Measurements from ENCODE around the gene ZNF317.
"Not testable (repeated sequence)": the region's sequence is repeated elsewhere in the genome, so short reads cannot be mapped to it uniquely, and the experiment has no call there.

Gene ZNF317

DNA sequence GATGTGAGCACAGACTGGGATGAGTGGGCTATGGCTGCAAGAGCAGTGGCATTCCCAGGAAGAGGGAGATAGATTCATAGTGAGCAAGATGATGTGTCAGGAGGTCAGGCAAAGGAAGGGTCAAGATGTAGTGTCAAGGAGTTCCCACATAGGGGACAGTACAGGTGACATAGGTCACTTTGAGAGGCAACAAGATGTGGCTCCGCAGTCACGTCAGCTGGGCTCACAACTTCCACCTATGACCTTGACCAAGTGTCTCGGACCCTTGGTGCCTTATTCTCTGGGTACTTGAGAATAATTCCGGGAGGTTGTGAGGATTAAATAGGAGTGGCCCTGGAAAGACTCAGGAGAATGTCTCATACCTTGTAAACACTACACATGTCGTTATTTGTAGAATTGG, 10.5 kb downstream of the ZNF317 start:
- Mint-ChIP-seq H3K27me3 (ENCODE audit: low read depth) (no peaks in the 10 kb centered on the region), H3K4me3 (no peak overlapping the region), H3K27ac (no peak overlapping the region), H3K4me1 (ENCODE audit: low read depth) (peaks cover 3% of the 10 kb centered on the region), H3K9me3 (peaks cover 83% of the 10 kb centered on the region), H3K36me3 (ENCODE audit: low read depth) (peaks cover 91% of the 10 kb centered on the region)
- DNase-seq (ENCODE audit: low spot score), result no peak

DNA sequence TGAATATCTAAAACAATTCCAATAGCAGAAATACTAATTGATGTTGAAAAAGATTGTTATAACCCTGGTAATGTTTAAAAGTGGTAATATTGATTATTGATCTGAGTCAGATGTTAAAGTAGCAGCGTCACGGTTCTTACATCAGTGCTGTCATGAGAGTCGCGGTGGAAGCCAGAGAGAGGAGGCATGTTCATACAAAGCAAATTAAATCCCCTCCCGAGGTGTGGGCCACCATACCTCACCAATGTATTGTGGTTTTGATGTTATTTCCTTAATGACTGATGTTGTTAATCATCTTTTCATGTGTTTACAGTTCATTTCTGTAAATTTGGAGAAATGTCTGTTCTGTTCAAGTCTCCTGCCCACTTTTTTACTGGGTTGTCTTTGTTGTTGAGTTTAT, 11.2 kb downstream of the ZNF317 start:
- no peaks in the 10 kb centered on the region for H3K27me3 Mint-ChIP-seq (ENCODE audit: low read depth)
- no peak overlapping the region for H3K27ac Mint-ChIP-seq
- DNase-seq (ENCODE audit: low spot score), result no peak
- H3K4me3 Mint-ChIP-seq, result no peak overlapping the region
- peaks cover 3% of the 10 kb centered on the region for H3K4me1 Mint-ChIP-seq (ENCODE audit: low read depth)
- peaks cover 93% of the 10 kb centered on the region for H3K36me3 Mint-ChIP-seq (ENCODE audit: low read depth)
- H3K9me3 Mint-ChIP-seq, result peaks cover 81% of the 10 kb centered on the region

DNA sequence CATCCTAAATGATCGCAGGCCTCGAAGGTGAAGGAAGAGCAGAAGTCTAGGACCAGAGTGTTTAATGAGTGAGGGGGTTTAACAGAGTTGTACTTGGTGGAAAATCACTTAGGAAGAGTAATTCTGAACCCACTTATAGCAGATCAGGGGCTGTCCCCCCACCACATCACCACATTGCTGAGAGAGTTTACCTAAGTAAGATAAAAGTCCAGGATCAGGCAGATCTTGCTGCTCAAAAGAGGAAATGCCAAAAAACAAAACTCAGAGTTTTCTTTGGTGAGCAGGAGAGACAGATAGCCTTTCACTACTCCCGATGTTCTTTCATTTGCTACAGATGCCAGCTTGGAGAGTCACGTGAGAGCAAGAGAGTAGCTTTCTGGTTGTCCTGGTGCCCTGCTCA, 15.4 kb downstream of the ZNF317 start:
- Mint-ChIP-seq H3K4me3 (no peak overlapping the region), H3K4me1 (ENCODE audit: low read depth) (no peaks in the 10 kb centered on the region), H3K9me3 (peaks cover 77% of the 10 kb centered on the region), H3K27ac (no peak overlapping the region), H3K36me3 (ENCODE audit: low read depth) (peaks cover 97% of the 10 kb centered on the region), H3K27me3 (ENCODE audit: low read depth) (no peaks in the 10 kb centered on the region)
- DNase-seq (ENCODE audit: low spot score), result no peak

DNA sequence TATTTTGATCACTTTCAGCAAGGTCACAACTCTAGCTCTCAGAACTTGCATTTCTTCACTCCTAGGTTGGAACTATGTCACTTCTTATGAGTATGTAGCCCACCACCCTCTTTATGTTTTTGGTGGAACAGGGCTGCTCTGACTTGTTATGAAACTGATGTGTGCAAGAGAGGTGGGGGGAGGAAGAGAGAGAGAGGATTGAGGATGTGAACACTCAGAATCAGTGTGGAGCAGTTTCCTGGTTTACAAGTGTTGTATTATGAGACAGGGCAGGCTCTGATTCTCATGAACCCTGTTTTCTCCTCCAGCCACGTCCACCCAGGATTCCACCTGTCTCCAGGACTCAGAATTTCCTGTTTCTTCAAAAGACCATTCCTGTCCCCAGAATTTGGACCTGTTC, 16.1 kb downstream of the ZNF317 start:
- Mint-ChIP-seq H3K9me3 (peaks cover 77% of the 10 kb centered on the region), H3K4me1 (ENCODE audit: low read depth) (no peaks in the 10 kb centered on the region), H3K4me3 (no peak overlapping the region), H3K27ac (no peak overlapping the region), H3K36me3 (ENCODE audit: low read depth) (peaks cover 97% of the 10 kb centered on the region), H3K27me3 (ENCODE audit: low read depth) (no peaks in the 10 kb centered on the region)
- DNase-seq (ENCODE audit: low spot score), result no peak

DNA sequence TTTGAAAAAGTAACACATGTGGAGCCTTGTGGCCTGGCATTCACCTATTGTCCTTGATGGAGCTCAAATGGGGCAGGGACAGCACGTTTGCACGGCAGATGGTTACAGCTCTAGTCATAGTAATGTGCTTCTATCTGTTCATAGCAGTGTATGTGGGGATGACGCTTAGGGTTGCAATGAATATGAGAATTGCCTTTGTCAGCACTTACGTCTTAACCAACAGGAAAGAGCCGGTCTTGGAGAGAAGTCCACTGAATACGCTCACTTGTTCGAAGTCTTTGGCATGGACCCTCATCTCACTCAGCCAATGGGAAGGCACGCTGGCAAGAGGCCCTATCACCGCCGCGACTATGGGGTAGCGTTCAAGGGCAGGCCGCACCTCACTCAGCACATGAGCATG, 19.7 kb downstream of the ZNF317 start:
- Mint-ChIP-seq H3K27ac (no peak overlapping the region), H3K9me3 (peaks cover 73% of the 10 kb centered on the region), H3K27me3 (ENCODE audit: low read depth) (no peaks in the 10 kb centered on the region), H3K4me1 (ENCODE audit: low read depth) (no peaks in the 10 kb centered on the region), H3K4me3 (no peak overlapping the region), H3K36me3 (ENCODE audit: low read depth) (peaks cover 96% of the 10 kb centered on the region)
- DNase-seq (ENCODE audit: low spot score), result no peak

DNA sequence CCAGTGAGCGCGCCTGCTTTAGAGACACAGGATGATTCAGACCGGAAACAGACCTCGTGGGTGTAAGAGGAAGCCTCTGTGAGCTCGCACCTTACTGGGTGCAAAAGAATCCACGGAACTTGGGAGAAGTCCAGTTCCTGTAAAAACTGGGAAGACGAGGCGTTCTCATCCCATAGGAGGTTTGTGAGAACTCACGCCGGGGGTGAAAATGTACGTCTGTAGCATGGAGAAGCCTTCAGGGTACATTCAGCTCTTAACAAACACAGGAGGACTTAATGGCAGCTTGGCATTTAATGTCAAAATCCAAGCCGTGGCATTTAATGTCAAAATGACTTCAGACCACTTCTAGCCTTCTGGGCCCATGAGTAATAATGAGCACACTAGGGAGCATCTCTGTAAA, 21.2 kb downstream of the ZNF317 start:
- no peaks in the 10 kb centered on the region for H3K27me3 Mint-ChIP-seq (ENCODE audit: low read depth)
- no peak for DNase-seq (ENCODE audit: low spot score)
- H3K36me3 Mint-ChIP-seq (ENCODE audit: low read depth), result peaks cover 89% of the 10 kb centered on the region
- H3K4me1 Mint-ChIP-seq (ENCODE audit: low read depth), result no peaks in the 10 kb centered on the region
- H3K27ac Mint-ChIP-seq, result no peak overlapping the region
- H3K9me3 Mint-ChIP-seq, result peaks cover 62% of the 10 kb centered on the region
- H3K4me3 Mint-ChIP-seq, result no peak overlapping the region

DNA sequence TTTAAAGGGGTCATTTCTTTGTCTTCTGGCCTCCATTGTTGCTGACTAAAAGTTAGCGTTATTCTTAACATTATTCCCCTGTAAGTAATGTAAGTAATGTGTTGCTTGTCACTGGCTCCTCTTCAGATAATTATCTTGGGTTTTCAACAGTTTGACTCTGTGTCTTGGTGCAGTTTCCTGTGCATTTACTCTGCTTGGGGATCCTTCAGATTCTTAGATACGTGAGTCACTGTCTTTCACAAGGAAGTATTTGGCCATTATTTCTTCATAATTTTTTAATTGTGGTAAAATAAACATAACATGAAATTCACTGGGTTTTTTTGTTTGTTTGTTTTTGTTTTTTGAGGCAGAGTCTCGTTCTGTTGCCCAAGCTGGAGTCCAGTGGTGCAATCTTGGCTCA, 25.1 kb downstream of the ZNF317 start:
- H3K9me3 Mint-ChIP-seq, result peaks cover 37% of the 10 kb centered on the region
- H3K36me3 Mint-ChIP-seq (ENCODE audit: low read depth), result peaks cover 55% of the 10 kb centered on the region
- DNase-seq (ENCODE audit: low spot score), result no peak
- no peaks in the 10 kb centered on the region for H3K27me3 Mint-ChIP-seq (ENCODE audit: low read depth)
- H3K4me3 Mint-ChIP-seq, result no peak overlapping the region
- no peaks in the 10 kb centered on the region for H3K4me1 Mint-ChIP-seq (ENCODE audit: low read depth)
- H3K27ac Mint-ChIP-seq, result no peak overlapping the region

DNA sequence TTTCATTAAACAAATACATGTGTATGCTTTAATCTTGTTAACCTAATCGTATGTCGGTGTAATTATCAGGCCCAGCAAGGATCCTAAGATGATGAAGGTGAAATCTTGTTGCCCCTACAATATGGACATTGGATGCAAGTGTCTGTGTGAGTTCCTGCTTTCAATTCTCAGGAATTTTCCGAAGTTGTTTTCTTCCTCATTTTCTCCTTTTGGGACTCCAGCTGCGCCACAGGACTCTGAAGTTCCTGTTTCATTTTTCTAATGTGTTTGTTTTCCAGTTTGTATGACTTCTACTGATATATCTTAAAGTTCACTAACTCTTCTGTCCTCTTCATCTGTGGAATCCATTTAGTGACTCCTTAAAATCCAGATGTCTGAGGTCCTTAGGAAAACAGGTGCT, 26.6 kb downstream of the ZNF317 start:
- H3K9me3 Mint-ChIP-seq, result peaks cover 21% of the 10 kb centered on the region
- no peak overlapping the region for H3K4me3 Mint-ChIP-seq
- no peak overlapping the region for H3K27ac Mint-ChIP-seq
- no peak for DNase-seq (ENCODE audit: low spot score)
- H3K4me1 Mint-ChIP-seq (ENCODE audit: low read depth), result no peaks in the 10 kb centered on the region
- no peaks in the 10 kb centered on the region for H3K27me3 Mint-ChIP-seq (ENCODE audit: low read depth)
- H3K36me3 Mint-ChIP-seq (ENCODE audit: low read depth), result peaks cover 39% of the 10 kb centered on the region

DNA sequence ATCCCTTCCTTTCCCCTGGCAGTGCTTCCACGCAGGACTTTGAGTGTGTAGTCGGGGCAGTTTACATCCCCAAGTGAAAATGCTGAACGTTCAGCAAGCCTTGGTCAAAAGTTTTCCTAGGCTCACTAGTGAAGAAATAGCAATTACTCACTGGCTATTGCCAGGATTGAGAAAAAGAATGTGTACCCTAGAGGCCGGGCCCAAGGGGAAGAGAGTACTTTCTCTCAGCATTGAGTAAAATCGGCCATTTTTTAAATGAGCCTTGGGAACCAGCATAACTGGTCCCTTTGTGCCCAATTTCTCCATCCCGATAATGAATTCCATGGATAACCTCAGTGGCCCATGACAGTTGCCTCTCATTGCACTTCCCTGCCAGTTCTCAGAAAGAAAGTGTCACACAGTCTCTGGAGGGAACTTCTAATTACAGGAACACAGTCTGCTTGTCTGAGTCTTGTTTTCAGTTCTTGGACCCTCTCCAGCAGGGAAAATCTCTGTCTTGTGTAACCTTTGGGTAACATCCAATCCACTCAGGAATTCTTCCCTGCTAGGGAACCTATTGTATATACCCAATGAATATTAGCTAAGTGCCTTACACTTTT, 31.3 kb downstream of the ZNF317 start:
- Mint-ChIP-seq H3K27ac (no peak overlapping the region), H3K4me1 (ENCODE audit: low read depth) (no peaks in the 10 kb centered on the region)
- DNase-seq (ENCODE audit: low spot score), result no peak

DNA sequence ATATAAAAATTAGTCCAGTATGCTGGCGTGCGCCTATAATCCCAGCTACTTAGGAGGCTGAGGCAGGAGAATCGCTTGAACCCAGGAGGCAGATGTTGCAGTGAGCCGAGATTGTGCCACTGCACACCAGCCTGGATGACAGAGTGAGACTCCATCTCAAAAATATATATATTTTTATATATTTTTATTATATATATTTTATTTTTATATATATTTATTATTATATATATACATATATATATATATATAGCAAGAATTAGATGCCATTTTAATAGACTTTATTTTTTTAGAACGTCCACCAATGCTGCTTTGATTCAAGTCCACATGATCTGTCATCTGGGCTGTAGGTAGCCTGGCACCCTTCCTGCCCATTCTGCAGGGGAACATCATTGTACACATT, 35.1 kb downstream of the ZNF317 start:
- Mint-ChIP-seq H3K36me3 (ENCODE audit: low read depth) (peaks cover 20% of the 10 kb centered on the region), H3K27me3 (ENCODE audit: low read depth) (no peaks in the 10 kb centered on the region), H3K4me1 (ENCODE audit: low read depth) (no peaks in the 10 kb centered on the region), H3K9me3 (peaks cover 25% of the 10 kb centered on the region), H3K27ac (no peak overlapping the region), H3K4me3 (no peak overlapping the region)
- DNase-seq (ENCODE audit: low spot score), result no peak

More for the DNA sequence above, 31.3 kb downstream of the ZNF317 start:
- H3K27me3 Mint-ChIP-seq (ENCODE audit: low read depth), result no peaks in the 10 kb centered on the region
- peaks cover 11% of the 10 kb centered on the region for H3K9me3 Mint-ChIP-seq
- H3K4me3 Mint-ChIP-seq, result no peak overlapping the region
- H3K36me3 Mint-ChIP-seq (ENCODE audit: low read depth), result peaks cover 16% of the 10 kb centered on the region

DNA sequence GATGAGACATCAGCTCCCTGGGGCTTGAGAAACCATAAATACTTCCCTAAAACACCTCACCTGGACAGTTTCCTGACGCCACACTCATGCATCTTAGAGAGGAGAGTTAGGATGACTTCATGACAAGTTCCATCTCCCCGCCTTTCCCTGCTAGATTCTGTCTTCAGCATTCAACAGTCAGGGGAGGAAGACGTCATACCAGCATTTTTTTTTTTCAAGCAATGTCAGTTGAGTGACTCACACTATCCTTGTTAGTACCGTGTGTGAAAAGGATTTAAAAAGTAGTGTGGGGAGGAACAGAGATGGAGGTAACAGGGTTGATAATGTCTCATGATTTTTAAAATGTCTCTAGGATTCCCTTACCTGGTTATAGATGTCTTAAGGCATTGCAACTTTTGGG, 38.7 kb downstream of the ZNF317 start, which contains the start of gene OR7D2:
OR7D2 (plus strand) TSS at position 79 of the 400 bp plus-strand sequence. CDS start 6,803 bp downstream, outside the sequence.
- H3K9me3 Mint-ChIP-seq, result peaks cover 25% of the 10 kb centered on the region
- H3K36me3 Mint-ChIP-seq (ENCODE audit: low read depth), result peaks cover 19% of the 10 kb centered on the region
- H3K27me3 Mint-ChIP-seq (ENCODE audit: low read depth), result no peaks in the 10 kb centered on the region
- DNase-seq (ENCODE audit: low spot score), result no peak
- H3K4me1 Mint-ChIP-seq (ENCODE audit: low read depth), result no peaks in the 10 kb centered on the region
- no peak within 1 kb of the TSS for H3K27ac Mint-ChIP-seq
- no peak within 1 kb of the TSS for H3K4me3 Mint-ChIP-seq

DNA sequence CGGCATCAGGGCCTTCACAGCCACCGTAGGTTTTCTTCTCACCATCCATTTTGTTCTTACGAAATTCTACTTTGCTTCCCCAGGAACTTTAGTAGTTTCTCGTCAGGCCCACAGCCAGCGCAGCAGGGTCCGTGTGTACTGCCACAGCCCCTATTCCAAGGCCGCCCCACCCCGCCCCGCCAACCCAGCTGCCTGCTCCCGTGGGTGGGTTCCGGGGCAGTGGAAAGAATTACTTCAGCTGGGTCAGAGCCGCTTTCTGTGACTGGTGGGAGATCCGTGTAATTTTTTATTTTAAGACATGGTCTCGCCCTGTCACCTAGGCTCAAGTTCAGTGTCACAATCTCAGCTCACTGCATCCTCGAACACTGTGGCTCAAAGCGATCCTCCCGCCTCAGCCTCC, 42.8 kb downstream of the ZNF317 start:
- Mint-ChIP-seq H3K9me3 (peaks cover 25% of the 10 kb centered on the region), H3K27me3 (ENCODE audit: low read depth) (no peaks in the 10 kb centered on the region), H3K4me3 (no peak overlapping the region), H3K36me3 (ENCODE audit: low read depth) (peaks cover 12% of the 10 kb centered on the region), H3K4me1 (ENCODE audit: low read depth) (no peaks in the 10 kb centered on the region), H3K27ac (no peak overlapping the region)
- no peak for DNase-seq (ENCODE audit: low spot score)

DNA sequence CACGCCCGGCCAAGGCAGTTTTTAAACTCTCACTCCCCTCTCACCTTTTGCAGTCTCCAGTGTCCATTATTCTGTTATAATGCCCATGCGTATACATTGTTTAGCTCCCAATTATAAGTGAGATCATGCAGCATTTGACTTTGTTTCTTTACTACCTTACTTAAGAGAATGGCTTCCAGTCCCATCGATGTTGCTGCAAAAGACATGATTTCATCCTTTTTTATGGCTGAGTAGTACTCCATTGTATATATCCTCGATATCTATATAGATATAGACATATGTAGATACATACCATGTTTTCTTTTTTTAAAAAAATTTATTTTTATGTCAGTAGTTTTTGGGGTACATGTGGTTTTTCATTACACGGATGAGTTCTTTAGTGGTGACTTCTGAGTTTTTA, 47.0 kb downstream of the ZNF317 start:
- Mint-ChIP-seq H3K36me3 (ENCODE audit: low read depth) (peaks cover 10% of the 10 kb centered on the region), H3K4me1 (ENCODE audit: low read depth) (no peaks in the 10 kb centered on the region), H3K27ac (no peak overlapping the region), H3K9me3 (peaks cover 49% of the 10 kb centered on the region), H3K27me3 (ENCODE audit: low read depth) (no peaks in the 10 kb centered on the region), H3K4me3 (no peak overlapping the region)
- no peak for DNase-seq (ENCODE audit: low spot score)

DNA sequence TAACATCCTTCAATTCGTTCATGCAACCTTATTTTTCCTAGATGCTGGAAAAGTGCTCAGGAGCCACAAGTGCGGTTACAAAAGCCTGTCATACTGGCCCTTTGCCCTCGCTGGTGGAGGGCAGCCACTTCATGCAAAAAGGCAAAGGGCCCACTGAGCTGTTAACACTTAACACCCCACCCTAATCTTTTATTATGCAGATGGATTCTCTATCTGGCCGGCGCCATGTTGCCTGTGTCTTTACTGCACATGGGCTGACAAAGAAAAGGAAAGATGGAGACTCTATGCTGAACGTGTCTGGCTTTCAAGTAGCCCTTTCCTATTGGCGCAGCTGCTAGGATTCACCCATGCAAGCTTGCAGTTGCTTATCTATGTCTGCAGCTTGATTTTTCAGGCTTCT, 49.3 kb downstream of the ZNF317 start:
- Mint-ChIP-seq H3K36me3 (ENCODE audit: low read depth) (peaks cover 10% of the 10 kb centered on the region), H3K4me1 (ENCODE audit: low read depth) (no peaks in the 10 kb centered on the region), H3K9me3 (peaks cover 56% of the 10 kb centered on the region), H3K4me3 (no peak overlapping the region), H3K27ac (no peak overlapping the region), H3K27me3 (ENCODE audit: low read depth) (no peaks in the 10 kb centered on the region)
- DNase-seq (ENCODE audit: low spot score), result no peak

DNA sequence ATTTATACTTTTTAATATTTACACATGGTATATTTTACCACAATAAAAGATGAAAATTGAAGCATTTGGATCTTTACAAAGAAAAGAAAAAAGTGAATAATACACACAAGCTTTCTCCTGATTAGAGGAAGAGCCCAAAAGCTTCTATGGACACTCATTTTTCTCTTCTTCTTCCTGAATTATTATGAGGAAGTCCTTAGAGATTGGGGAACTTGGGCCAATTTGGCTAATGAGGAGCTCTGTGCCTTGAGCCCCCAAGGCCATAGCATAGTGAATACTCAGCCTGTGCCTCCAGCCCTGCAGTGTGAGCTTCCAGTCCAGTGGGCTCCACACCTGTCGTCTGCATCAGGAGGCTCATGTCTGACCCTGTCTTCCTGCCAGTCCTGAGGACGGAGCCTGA, 57.8 kb downstream of the ZNF317 start:
- not testable (repeated sequence) for H3K27me3 Mint-ChIP-seq (ENCODE audit: low read depth); H3K4me3 Mint-ChIP-seq; H3K36me3 Mint-ChIP-seq (ENCODE audit: low read depth); DNase-seq (ENCODE audit: low spot score); H3K27ac Mint-ChIP-seq; H3K4me1 Mint-ChIP-seq (ENCODE audit: low read depth); H3K9me3 Mint-ChIP-seq
